ENCODE data around the gene ZNF8. TPM values are rescaled to one million over a fixed set of nuclear protein-coding genes. Genes with fewer than 3 reads are reported as not detected.

Gene ZNF8
- polyA plus RNA-seq, 2 of the 4 experiments (the other 2 are of a cell fraction), result 2.3 to 4.0 TPM

DNA sequence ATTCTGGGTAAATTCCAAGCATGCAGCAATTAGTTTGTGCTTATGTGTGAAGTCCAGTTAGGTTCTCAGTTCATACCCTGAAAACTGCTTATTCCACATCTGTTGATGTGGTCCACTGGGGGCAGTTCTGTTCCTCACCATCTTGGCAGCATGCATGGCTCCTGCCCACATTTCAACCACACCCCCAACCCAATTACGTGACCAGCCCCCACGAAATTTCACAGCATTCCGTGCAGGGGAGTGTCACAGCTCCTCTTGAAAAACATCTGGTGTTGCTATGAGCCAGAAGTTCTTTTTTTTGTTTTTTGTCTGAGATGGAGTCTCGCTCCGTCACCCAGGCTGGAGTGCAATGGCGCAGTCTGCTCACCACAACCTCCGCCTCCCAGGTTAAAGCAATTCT, 17.3 kb downstream of the ZNF8 start:
- FAIRE-seq (no peak), DNase-seq (ENCODE audit: low read depth in 1 of 2, low spot score in 1 of 2) (no peak), ATAC-seq (no peak)
- TF ChIP-seq HOXB5 (CRISPR knock-in tag; IDR thresholded peaks at IDR 0.05), result no peak
- no peak for TF ChIP-seq CBX8 (IDR thresholded peaks at IDR 0.05)
- no peak for TF ChIP-seq CEBPB (IDR thresholded peaks at IDR 0.05)
- no peak for TF ChIP-seq ZNF302 (CRISPR knock-in tag; IDR thresholded peaks at IDR 0.05)
- no peak for TF ChIP-seq NR3C1 (IDR thresholded peaks at IDR 0.05)
- no peak for TF ChIP-seq TFCP2L1 (CRISPR knock-in tag; IDR thresholded peaks at IDR 0.05)
- TF ChIP-seq KDM5A (IDR thresholded peaks at IDR 0.05), result no peak
- TF ChIP-seq, protein P1, sequence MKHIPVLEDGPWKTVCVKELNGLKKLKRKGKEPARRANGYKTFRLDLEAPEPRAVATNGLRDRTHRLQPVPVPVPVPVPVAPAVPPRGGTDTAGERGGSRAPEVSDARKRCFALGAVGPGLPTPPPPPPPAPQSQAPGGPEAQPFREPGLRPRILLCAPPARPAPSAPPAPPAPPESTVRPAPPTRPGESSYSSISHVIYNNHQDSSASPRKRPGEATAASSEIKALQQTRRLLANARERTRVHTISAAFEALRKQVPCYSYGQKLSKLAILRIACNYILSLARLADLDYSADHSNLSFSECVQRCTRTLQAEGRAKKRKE (CRISPR knock-in tag; IDR thresholded peaks at IDR 0.05; ENCODE audit: low read depth), result no peak
- no peak for TF ChIP-seq BHLHE40 (IDR thresholded peaks at IDR 0.05; ENCODE audit: low read depth, low read length)
- no peak for TF ChIP-seq JUNB (IDR thresholded peaks at IDR 0.05)
- TF ChIP-seq HDAC2 (IDR thresholded peaks at IDR 0.05), result no peak
- no peak for TF ChIP-seq RCOR1 (IDR thresholded peaks at IDR 0.05; ENCODE audit: low read depth, low read length)
- TF ChIP-seq ESRRA (IDR thresholded peaks at IDR 0.05; ENCODE audit: borderline replicate concordance, low read length), result no peak
- no peak for TF ChIP-seq CHD2 (IDR thresholded peaks at IDR 0.05; ENCODE audit: low read length, partially characterized antibody)
- no peak for TF ChIP-seq ZFP36 (IDR thresholded peaks at IDR 0.05; ENCODE audit: borderline replicate concordance, partially characterized antibody)
- H3K9me3 ChIP-seq, result peaks cover 100% of the 10 kb centered on the region
- H3K4me3 ChIP-seq, result no peak overlapping the region
- no peak overlapping the region for H3K4me2 ChIP-seq
- H3K27ac ChIP-seq, result no peak overlapping the region
- WGBS (ENCODE audit: missing lambda C conversion rate), result 94% methylated on average over 7 of the region's 7 CpGs
- H3K4me1 ChIP-seq, result no peaks in the 10 kb centered on the region
- CTCF ChIA-PET, result no interaction called here
- POLR2A ChIA-PET, result interaction anchor here (1.6 kb wide), 1 partner anchor 9 kb away, joined by 5 read pairs; no protein-coding TSS in a partner anchor

DNA sequence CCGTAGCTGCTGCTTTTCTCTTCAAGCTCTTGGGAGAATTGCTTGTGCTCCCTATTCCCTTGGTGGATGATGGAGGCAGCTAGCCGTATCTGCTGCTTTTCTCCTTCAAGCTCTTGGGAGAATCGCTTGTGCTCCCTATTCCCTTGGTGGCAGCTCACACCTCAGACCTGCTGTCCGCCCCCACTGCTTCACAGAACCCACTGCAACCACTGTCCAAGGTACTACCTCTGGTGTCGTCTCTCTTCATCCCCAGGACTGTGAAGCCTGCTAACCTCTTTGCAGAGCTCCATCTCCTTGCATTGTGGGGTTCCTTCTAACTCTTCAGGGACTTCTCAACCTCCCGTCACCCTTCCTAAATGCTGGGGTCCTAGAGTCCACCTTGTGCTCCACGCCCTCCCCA, 21.9 kb downstream of the ZNF8 start:
- no peaks in the 10 kb centered on the region for H3K4me1 ChIP-seq
- no peak for ATAC-seq
- WGBS (ENCODE audit: missing lambda C conversion rate), result 94% methylated on average over 7 of the region's 7 CpGs
- FAIRE-seq, result no peak
- POLR2A ChIA-PET, result no interaction called here
- H3K9me3 ChIP-seq, result peaks cover 89% of the 10 kb centered on the region
- TF ChIP-seq, protein P2, sequence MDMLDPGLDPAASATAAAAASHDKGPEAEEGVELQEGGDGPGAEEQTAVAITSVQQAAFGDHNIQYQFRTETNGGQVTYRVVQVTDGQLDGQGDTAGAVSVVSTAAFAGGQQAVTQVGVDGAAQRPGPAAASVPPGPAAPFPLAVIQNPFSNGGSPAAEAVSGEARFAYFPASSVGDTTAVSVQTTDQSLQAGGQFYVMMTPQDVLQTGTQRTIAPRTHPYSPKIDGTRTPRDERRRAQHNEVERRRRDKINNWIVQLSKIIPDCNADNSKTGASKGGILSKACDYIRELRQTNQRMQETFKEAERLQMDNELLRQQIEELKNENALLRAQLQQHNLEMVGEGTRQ (IDR thresholded peaks at IDR 0.05), result no peak
- TF ChIP-seq POLR2A (IDR thresholded peaks at IDR 0.05; ENCODE audit: low read length), result no peak
- DNase-seq (ENCODE audit: low read depth in 1 of 2, low spot score in 1 of 2), result no peak
- H3K4me2 ChIP-seq, result no peak overlapping the region
- H3K27ac ChIP-seq, result no peak overlapping the region
- H3K4me3 ChIP-seq, result no peak overlapping the region
- CTCF ChIA-PET, result interaction anchor here (0.6 to 1.3 kb wide), 5 partner anchors 9 to 47 kb away, joined by 3 to 5 read pairs (median 3); no protein-coding TSS in a partner anchor

DNA sequence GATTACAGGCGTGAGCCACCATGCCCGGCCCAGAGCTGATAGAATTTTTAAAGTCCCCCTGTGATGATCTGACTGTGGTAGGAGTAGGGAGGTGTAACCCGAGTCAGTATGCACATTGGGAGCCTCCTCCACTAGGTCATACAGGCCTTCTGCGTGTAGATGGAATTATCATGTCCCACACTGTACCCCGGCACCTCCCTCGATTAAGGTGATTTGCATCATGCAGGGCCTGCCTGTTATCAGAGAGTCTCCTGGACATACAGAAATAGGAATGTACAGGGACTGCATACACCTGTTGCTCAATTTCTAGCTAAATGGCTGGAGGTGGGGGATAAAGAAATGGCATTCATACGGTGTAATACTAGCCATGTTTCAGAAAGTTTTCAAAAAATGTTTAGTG, 25.5 kb downstream of the ZNF8 start:
- H3K4me1 ChIP-seq, result 0 out of 3 replicates have a peak, but pooled peaks cover 4% of the 10 kb centered on the region
- H3K9me3 ChIP-seq, result peaks cover 66% of the 10 kb centered on the region
- WGBS (ENCODE audit: missing lambda C conversion rate), result 90% methylated on average over 7 of the region's 7 CpGs
- ChIA-PET POLR2A (no interaction called here), CTCF (interaction anchor here (0.8 kb wide), 1 partner anchor 18 kb away, joined by 3 read pairs; no protein-coding TSS in a partner anchor)
- H3K4me2 ChIP-seq, result peak overlapping the region; percentile 63; the same call in 2 of the 3 replicates
- TF ChIP-seq RCOR1 (IDR thresholded peaks at IDR 0.05; ENCODE audit: low read depth, low read length), result no peak
- TF ChIP-seq ZSCAN20 (CRISPR knock-in tag; IDR thresholded peaks at IDR 0.05), result no peak
- TF ChIP-seq FOXS1 (CRISPR knock-in tag; IDR thresholded peaks at IDR 0.05), result no peak
- no peak for TF ChIP-seq CEBPB (IDR thresholded peaks at IDR 0.05)
- no peak for TF ChIP-seq CBX8 (IDR thresholded peaks at IDR 0.05)
- TF ChIP-seq HOXB5 (CRISPR knock-in tag; IDR thresholded peaks at IDR 0.05), result no peak
- no peak for TF ChIP-seq PHF8 (IDR thresholded peaks at IDR 0.05; ENCODE audit: borderline replicate concordance, low read depth)
- no peak for TF ChIP-seq EP300 (IDR thresholded peaks at IDR 0.05)
- no peak for TF ChIP-seq ZC3H11A (IDR thresholded peaks at IDR 0.05)
- TF ChIP-seq, protein P3, sequence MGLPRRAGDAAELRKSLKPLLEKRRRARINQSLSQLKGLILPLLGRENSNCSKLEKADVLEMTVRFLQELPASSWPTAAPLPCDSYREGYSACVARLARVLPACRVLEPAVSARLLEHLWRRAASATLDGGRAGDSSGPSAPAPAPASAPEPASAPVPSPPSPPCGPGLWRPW (IDR thresholded peaks at IDR 0.05), result no peak
- no peak for TF ChIP-seq MYC (IDR thresholded peaks at IDR 0.05; ENCODE audit: borderline replicate concordance, low read length)
- TF ChIP-seq MAZ (IDR thresholded peaks at IDR 0.05; ENCODE audit: borderline replicate concordance, low read depth, low read length), result no peak
- TF ChIP-seq EHMT2 (IDR thresholded peaks at IDR 0.05; ENCODE audit: low read depth), result no peak
- no peak overlapping the region for H3K4me3 ChIP-seq
- no peak overlapping the region for H3K27ac ChIP-seq
- FAIRE-seq (no peak), DNase-seq (ENCODE audit: low read depth in 1 of 2, low spot score in 1 of 2) (no peak), ATAC-seq (no peak)
